Prostate gland (tissue), 2 donors: ENCODE measurements around the gene ENOX1. TPM values are rescaled to one million over a fixed set of nuclear protein-coding genes. Genes with fewer than 3 reads are reported as not detected.

Experiments
- DNase-seq: peaks from one replicate; pipeline ENCODE4 v3.0.0-alpha.2; 2019; ENCODE audit warnings: low spot score
- H3K27ac ChIP-seq, 2 donors: fragments of 200-600 bp; sonication (generic); 2 replicates each; pipeline ENCODE4 v1.5.1; 2017 to 2019
- H3K27me3 ChIP-seq: fragments of 200-600 bp; sonication (generic); replicated peaks from 2 replicates; pipeline ENCODE4 v1.5.1; 2019; ENCODE audit not compliant: insufficient read depth
- H3K36me3 ChIP-seq, 2 donors: fragments of 200-600 bp; sonication (generic); 1 replicate in 1 of 2; 2 replicates in 1 of 2; pipeline versions ENCODE4 v1.5.1 to v1.8.1; 2017 to 2019
- H3K4me1 ChIP-seq: fragments of 200-600 bp; sonication (generic); replicated peaks from 2 replicates; pipeline ENCODE4 v1.5.1; 2019
- H3K4me3 ChIP-seq, 2 donors: fragments of 200-600 bp; sonication (generic); 2 replicates each; pipeline ENCODE4 v1.5.1; 2017 to 2019
- H3K9me3 ChIP-seq: fragments of 200-600 bp; sonication (generic); 2 replicates; pipeline ENCODE4 v1.5.1; 2017
- POLR2A ChIP-seq: fragments of 450-650 bp; IDR thresholded peaks from one replicate; pipeline ENCODE4 v1.6.1; 2016; ENCODE audit warnings: antibody characterized with exemption, mild to moderate bottlenecking
- POLR2AphosphoS5 ChIP-seq: sonication (generic); formaldehyde crosslinking; IDR thresholded peaks from one replicate; pipeline ENCODE4 v1.6.1; 2017; ENCODE audit warnings: antibody characterized with exemption
- WGBS: methylation state at CpG from one replicate; pipeline ENCODE4 v1.1.5; 2018; 5-methylcytosine and 5-hydroxymethylcytosine counted together
- intact Hi-C: fragments of 100-400 bp; cut with DNase I; formaldehyde crosslinking; loops from one replicate; pipeline ENCODE4 v1.14.2; 2022
- total RNA-seq, 2 donors: library from RNA; depleted of rRNA; stranded (reverse); fragments of >200 nt; gene quantifications; one replicate each; pipeline ENCODE4 v1.1.0, GENCODE V29; 2016
- TF ChIP-seq, protein P1 (sequence below), 4 experiments: fragments of 200-600 bp in 2 of 4; fragments of 450-650 bp in 2 of 4; sonication (generic) in 2 of 4; IDR thresholded peaks; 1 replicate in 3 of 4; 2 replicates in 1 of 4; pipeline ENCODE4 v1.5.1; 2016 to 2019; ENCODE audit warnings: antibody characterized with exemption in 4 of 4, mild to moderate bottlenecking in 2 of 4, moderate library complexity in 2 of 4

The ENOX1 gene
- total RNA-seq, 2 donors from 2014 or later: 4.5 to 5.3 TPM

DNA sequence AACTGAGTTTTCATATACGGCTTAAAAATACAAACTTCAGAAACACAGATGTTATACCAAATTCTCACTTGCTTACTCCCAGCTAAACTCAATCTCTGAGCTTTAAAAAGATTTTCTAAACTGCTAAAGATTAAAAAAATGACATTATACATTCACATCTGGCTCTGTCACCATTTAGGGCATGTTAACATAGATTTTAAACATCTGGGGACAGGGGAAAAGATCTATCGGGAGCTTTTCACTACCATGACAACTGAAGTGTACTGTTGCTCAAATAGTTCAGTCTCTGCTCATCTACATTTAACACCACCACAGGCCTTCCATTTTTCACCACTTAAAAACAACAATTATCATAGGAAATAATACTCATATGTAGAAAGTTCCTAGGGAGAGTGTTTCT, 190.8 kb downstream of the ENOX1 start:
- intact Hi-C loops: no loop called here

DNA sequence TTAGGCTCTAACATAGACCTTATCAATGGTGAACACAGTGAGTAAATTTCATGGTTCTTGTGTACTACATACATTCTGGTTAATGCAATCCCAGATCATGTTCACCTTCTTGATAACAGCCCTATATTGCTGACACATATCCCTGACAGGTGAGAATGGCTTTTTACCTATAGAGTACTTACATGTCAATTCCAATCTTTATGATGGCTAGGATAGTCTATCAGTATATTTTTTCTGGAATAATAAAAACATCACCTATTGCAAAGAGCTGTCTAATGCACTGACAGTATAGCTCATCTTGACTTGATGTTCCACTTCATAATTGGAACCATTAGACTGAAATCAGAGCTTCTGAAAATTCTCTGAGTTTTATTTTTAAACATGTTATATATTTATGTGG, 199.4 kb downstream of the ENOX1 start:
- intact Hi-C loops: no loop called here
- Histone ChIP-seq H3K4me3 (no peak overlapping the region), H3K36me3 (no peaks in the 10 kb centered on the region), H3K27me3 (no peaks in the 10 kb centered on the region), H3K4me1 (no peaks in the 10 kb centered on the region), H3K27ac (no peak overlapping the region), H3K9me3 (no peaks in the 10 kb centered on the region)
- TF ChIP-seq POLR2A: no peak
- TF ChIP-seq, protein P1, sequence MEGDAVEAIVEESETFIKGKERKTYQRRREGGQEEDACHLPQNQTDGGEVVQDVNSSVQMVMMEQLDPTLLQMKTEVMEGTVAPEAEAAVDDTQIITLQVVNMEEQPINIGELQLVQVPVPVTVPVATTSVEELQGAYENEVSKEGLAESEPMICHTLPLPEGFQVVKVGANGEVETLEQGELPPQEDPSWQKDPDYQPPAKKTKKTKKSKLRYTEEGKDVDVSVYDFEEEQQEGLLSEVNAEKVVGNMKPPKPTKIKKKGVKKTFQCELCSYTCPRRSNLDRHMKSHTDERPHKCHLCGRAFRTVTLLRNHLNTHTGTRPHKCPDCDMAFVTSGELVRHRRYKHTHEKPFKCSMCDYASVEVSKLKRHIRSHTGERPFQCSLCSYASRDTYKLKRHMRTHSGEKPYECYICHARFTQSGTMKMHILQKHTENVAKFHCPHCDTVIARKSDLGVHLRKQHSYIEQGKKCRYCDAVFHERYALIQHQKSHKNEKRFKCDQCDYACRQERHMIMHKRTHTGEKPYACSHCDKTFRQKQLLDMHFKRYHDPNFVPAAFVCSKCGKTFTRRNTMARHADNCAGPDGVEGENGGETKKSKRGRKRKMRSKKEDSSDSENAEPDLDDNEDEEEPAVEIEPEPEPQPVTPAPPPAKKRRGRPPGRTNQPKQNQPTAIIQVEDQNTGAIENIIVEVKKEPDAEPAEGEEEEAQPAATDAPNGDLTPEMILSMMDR (IDR thresholded peaks at IDR 0.05): no peak
- TF ChIP-seq POLR2AphosphoS5: no peak
- DNase-seq: no peak

More for the DNA sequence above, 190.8 kb downstream of the ENOX1 start:
- Histone ChIP-seq H3K4me1 (no peaks in the 10 kb centered on the region), H3K36me3 (no peaks in the 10 kb centered on the region), H3K9me3 (no peaks in the 10 kb centered on the region), H3K4me3 (no peak overlapping the region), H3K27ac (no peak overlapping the region), H3K27me3 (no peaks in the 10 kb centered on the region)
- 91% methylated on average over 2 of the region's 2 CpGs for WGBS
- TF ChIP-seq, protein P1 (IDR thresholded peaks at IDR 0.05): no peak
- TF ChIP-seq POLR2AphosphoS5 (no peak), POLR2A (no peak)
- no peak for DNase-seq

DNA sequence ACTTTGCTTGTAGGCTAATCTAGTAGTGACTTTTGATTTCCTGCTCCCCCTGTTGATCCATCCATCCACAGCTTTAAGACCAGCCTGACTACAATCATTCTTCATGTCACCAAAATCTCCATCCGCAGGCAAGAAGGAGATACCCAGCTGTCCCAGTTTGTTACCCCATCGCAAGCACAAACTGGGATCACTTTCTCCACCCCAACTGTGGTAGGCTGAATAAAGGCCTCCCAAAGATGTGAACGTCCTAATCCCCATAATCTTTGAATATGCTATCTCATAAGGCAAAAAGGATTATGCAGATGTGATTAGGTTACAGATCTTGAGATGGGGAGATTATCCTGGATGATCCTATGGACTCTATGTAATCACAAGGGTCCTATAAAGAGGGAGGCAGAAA, 202.0 kb downstream of the ENOX1 start:
- DNase-seq: no peak
- H3K4me1 ChIP-seq: no peaks in the 10 kb centered on the region
- no peak for TF ChIP-seq POLR2A
- TF ChIP-seq, protein P1 (IDR thresholded peaks at IDR 0.05): no peak
- TF ChIP-seq POLR2AphosphoS5: no peak
- no peak overlapping the region for H3K4me3 ChIP-seq
- no peaks in the 10 kb centered on the region for H3K36me3 ChIP-seq
- 97% methylated on average over 3 of the region's 3 CpGs for WGBS
- H3K27me3 ChIP-seq: no peaks in the 10 kb centered on the region
- no peak overlapping the region for H3K27ac ChIP-seq
- H3K9me3 ChIP-seq: no peaks in the 10 kb centered on the region
- intact Hi-C loops: no loop called here

DNA sequence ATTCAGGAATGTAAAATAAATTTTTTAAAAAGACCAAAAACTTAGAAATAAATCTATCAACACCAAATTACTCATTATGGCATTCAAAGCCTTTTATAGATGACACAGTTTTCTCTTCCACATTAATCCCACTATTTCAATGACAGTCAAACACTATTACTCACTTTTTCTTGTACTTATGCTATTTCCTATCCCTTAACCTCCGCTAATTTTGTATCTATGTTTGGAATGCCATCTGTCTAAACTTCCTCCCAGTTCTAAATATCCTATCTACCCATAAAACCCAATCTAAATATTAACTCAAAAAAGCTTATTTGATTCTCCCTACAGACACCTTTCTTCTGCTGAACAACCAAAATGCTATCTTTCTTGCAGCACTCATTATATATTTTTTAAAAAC, 203.5 kb downstream of the ENOX1 start:
- no peaks in the 10 kb centered on the region for H3K9me3 ChIP-seq
- no peak for TF ChIP-seq POLR2A
- TF ChIP-seq, protein P1 (IDR thresholded peaks at IDR 0.05): no peak
- TF ChIP-seq POLR2AphosphoS5: no peak
- intact Hi-C loops: no loop called here
- no peak overlapping the region for H3K27ac ChIP-seq
- WGBS: 56% methylated on average over 1 of the region's 1 CpG
- no peak for DNase-seq
- no peak overlapping the region for H3K4me3 ChIP-seq
- no peaks in the 10 kb centered on the region for H3K27me3 ChIP-seq
- no peaks in the 10 kb centered on the region for H3K36me3 ChIP-seq
- H3K4me1 ChIP-seq: no peaks in the 10 kb centered on the region

DNA sequence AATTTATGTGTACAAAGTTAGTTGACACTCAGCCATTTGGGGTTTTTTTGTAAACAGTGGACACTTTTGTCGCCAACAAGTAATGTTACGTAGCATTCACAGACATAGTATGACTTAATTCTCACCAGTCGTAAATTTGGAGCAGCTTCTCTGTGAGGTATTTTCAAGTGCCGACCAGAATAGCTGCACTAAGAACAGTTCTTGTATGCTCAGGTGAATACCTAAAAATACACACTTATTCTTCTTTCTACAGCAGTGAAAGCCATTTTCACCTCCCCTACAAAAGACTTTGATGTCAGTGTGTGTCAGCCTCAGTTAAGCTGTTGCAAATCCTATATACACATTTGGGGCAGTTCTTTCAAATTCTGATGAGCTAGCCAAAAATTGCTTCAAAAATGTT, 206.5 kb downstream of the ENOX1 start:
- H3K27me3 ChIP-seq: no peaks in the 10 kb centered on the region
- no peaks in the 10 kb centered on the region for H3K9me3 ChIP-seq
- no peaks in the 10 kb centered on the region for H3K36me3 ChIP-seq
- TF ChIP-seq POLR2A: no peak
- no peak for TF ChIP-seq POLR2AphosphoS5
- TF ChIP-seq, protein P1 (IDR thresholded peaks at IDR 0.05): no peak
- WGBS: 63% methylated on average over 4 of the region's 4 CpGs
- H3K27ac ChIP-seq: no peak overlapping the region
- DNase-seq: no peak
- H3K4me1 ChIP-seq: no peaks in the 10 kb centered on the region
- no peak overlapping the region for H3K4me3 ChIP-seq
- intact Hi-C loops: no loop called here
